GM18873 (cell line): ENCODE measurements around the gene EXOSC5.
"Not testable (repeated sequence)": the region's sequence is repeated elsewhere in the genome, so short reads cannot be mapped to it uniquely, and the experiment has no call there.

ENCODE experiments used
- ATAC-seq: cut with Tn5 transposase; IDR thresholded peaks from one replicate; pipeline ENCODE4 v1.9.1; 2021; ENCODE audit warnings: mild to moderate bottlenecking, moderate library complexity, moderate number of reproducible peaks; ENCODE audit not compliant: unreplicated experiment, low FRiP score

Gene EXOSC5

DNA sequence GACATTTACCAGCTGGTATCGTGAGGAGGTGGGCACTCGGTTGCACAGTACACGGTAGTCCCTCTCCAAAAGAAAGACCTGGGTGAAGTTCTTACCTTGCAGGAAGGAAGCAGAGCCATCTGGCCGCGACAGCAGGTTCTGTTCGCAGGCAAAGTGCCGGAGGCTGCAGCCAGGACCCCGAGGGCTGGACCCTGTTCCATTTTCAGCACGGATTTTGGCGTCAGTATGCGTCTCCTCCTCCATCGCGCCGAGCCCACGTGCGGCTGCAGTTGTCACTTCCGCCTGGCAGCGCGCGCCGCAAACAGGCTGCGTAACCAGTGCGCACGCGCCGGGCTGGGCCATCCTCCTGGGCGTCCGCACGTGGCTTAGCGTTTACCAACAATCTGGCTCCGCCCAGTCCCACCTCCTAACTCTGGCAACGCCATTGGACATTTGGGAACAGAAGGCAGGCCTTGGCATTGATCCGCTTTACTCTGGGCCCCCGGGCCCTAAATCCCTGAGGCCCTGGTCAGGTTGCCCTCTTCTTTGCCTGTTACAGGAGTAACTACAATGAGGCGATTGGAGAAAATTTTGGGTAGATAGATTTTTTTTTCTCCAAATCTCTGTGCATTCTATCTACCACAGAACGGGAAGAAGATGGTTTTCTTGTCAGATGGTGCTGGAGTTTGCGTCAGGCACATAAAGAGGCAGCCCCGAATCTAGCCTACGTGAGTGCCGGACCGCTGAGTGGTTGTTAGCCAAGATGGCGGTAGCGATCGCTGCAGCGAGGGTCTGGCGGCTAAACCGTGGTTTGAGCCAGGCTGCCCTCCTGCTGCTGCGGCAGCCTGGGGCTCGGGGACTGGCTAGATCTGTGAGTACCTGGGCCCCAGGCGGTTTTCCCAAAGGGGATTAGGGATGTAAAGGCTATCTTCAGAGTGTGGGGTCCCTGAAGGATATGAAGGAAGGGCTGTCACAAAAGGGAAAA, at the start of gene EXOSC5, which contains the start of gene BCKDHA:
TSS of gene EXOSC5 (minus strand) at position 274 of the 964 bp plus-strand sequence. CDS start at position 243, 31 bp downstream.
TSS of gene BCKDHA (plus strand) at position 733 of the 964 bp plus-strand sequence. CDS start at position 743, 10 bp downstream.
- ATAC-seq = peak; percentile 85

DNA sequence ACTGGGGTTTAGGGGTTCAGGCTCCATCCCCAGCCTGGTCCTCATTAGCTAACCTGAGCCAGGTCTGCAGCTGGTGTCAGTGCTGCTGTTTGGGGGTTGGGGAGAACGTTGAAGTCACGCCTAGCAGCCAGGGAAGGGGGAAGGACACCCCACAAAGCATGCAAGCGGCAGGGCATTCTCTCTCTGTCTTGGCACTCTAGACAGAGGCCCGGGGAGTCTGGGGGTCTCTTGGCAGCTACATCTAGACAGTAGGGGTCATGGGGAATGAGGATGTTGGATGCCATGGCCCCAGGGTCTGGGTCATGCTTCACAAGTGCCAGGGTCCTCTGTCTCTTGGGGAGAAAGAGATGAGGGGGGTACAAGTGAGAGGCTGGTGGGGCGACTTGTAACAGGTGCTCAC, 48.4 kb upstream of the EXOSC5 start:
- ATAC-seq = no peak

GRCh38 chr19:41443813-41444455, 46.8 kb upstream of the EXOSC5 start:
- no peak for ATAC-seq

DNA sequence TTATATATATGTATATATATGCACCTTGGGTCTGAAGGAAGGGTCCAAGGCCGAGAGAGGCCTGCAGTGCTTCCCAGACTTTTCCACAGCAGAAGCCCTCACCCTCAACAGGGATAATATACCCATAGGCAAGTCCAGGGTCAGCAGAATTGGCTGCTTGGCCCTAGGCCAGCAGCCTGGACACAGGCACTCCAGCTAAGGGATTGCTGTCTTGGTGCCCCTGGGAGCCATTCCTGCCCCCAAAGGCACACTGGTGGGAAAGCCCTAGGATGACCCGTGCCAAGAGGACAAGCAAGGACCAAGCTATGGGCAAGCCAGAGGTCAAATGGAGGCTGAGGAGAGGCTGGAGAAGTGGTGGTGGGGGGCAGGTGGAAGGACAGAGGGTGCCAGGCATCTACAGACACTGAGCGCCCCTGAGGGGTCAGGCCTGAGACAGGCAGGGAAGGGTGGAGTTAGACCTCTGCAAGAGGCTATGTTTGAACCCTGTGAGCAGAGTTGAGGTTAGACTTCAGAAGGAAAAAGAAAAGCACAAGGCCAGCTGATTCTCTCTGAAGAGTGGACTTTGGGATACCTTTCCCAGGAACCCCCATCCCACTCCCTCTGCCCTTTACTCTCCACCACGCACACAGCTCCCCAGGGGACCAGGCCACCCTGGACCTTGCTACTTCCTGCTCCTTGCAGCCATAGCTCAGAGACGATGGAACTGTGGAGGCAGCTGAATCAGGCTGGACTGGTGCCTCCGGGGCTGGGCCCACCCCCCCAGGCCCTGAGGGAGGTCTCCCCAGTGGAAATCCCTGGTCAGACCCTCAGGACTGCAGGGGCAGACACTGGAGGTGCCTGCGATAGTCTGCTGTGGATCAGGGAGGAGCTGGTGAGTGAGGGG, 45.6 kb upstream of the EXOSC5 start, which contains the start of gene ERICH4:
TSS of gene ERICH4 (plus strand) at position 684 of the 883 bp plus-strand sequence. CDS start at position 698, 14 bp downstream.
- ATAC-seq = no peak

- no peak for ATAC-seq
These were observed 44.3 kb upstream of the EXOSC5 start for GRCh38 chr19:41441321-41441945.

- ATAC-seq = peak; percentile 81
These were observed 42.5 kb upstream of the EXOSC5 start, which contains the start of gene DMAC2 for GRCh38 chr19:41439441-41440222. Gene DMAC2, minus strand, starts transcription at chr19:41439912. Its CDS starts 13 bp downstream, at chr19:41439899.

GRCh38 chr19:41437944-41438574, 40.9 kb upstream of the EXOSC5 start:
- ATAC-seq = no peak

- ATAC-seq = no peak
These were observed 39.5 kb upstream of the EXOSC5 start for GRCh38 chr19:41436674-41436951.

DNA sequence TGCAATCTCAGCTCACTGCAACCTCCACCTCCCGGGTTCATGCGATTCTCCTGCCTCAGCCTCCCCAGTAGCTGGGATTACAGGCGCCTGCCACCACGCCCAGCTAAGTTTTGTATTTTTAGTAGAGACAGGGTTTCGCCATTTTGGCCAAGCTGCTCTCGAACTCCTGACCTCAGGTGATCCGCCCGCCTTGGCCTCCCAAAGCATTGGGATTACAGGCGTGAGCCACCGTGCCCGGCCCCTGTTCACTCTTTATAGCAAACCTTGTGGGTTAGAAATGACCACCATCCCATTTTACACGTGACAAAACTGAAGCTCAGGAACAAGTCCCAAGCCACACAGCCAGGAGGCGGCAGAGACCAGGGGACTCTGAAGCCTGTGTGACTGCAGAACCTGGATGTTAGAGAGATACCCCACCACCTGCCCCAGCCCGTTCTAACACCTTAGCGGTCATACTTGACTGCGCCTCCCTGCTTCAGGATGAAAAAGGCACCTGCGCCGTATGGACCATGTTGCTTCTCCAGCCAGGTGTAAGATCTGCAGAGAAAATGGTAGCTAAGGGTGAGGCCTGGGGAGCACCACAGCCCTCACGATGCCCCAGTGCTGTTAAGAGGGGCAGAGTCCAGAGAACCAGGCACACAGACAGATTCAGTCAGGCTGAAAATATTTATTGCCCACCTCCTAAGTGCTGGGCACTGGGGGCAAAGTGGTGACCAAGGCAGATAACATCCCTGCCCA, 38.9 kb upstream of the EXOSC5 start:
- no peak for ATAC-seq

DNA sequence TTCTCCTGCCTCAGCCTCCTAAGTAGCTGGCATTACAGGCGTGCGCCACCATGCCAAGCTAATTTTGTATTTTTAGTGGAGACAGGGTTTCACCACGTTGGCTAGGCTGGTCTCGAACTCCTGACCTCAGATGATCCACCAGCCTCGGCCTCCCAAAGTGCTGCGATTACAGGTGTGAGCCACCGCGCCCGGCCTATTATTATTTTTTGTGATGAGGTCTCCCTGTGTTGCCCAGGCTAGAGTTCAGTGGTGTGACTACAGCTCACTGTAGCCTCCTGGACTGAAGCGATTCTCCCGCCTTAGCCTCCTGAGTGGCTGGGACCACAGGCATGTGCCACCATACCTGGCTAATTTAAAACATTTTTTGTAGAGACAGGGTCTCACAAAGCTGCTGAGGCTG, 38.2 kb upstream of the EXOSC5 start:
- not testable (repeated sequence) for ATAC-seq

DNA sequence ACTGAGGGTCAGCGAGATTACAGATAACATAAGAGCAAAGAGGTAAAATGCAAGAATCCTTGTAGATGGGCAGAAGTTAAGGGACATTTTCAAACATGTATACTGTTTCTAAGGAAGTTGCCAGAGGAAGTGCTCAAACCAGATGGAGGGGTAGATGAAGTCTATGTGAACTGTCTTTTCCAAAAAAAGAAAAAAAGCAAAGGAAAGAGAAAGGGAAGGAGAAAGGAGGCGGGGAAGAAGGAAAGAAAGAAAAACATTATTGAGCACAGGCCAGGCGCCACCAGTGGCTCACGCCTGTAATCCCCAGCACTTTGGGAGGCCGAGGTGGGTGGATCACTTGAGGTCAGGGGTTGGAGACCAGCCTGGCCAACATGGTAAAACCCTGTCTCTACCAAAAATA, 37.3 kb upstream of the EXOSC5 start:
- no peak for ATAC-seq

- ATAC-seq = no peak
These were observed 36.0 kb upstream of the EXOSC5 start for GRCh38 chr19:41433171-41433570.

- no peak for ATAC-seq
These were observed 34.5 kb upstream of the EXOSC5 start for GRCh38 chr19:41431426-41432386.

GRCh38 chr19:41430922-41431321, 33.8 kb upstream of the EXOSC5 start:
- ATAC-seq = no peak

- no peak for ATAC-seq
These were observed 31.3 kb upstream of the EXOSC5 start for GRCh38 chr19:41428481-41428859.

GRCh38 chr19:41427647-41428480, 30.7 kb upstream of the EXOSC5 start:
- no peak for ATAC-seq
